WTC11 (cell line): ENCODE results near the gene GSC2. TPM values are rescaled to one million over a fixed set of nuclear protein-coding genes. Genes with fewer than 3 reads are reported as not detected.

Source experiments
- ATAC-seq: fragments of 200-7000 bp; cut with Tn5 transposase; 2 replicates; pipeline ENCODE4 v1.10.0; 2021; ENCODE audit warnings: mild to moderate bottlenecking, moderate library complexity
- CTCF ChIA-PET: fragments of 300-600 bp; sonication (Branson Sonifier 250); formaldehyde crosslinking; loops from one replicate; lab custom pipeline; 2021; ENCODE audit warnings: antibody characterized with exemption; lab: Charles Lee
- POLR2A ChIA-PET: fragments of 350-600 bp; sonication (Branson Sonifier 250); formaldehyde crosslinking; loops from one replicate; lab custom pipeline; 2021; ENCODE audit warnings: antibody characterized with exemption; lab: Charles Lee
- DNase-seq: peaks from one replicate; pipeline ENCODE4 v3.0.0; 2021; ENCODE audit warnings: low spot score
- H3K27ac Mint-ChIP-seq: 2 replicates; pipeline ENCODE4 v1.8.0; 2021; ENCODE audit warnings: mixed read lengths
- H3K27me3 Mint-ChIP-seq: 2 replicates; pipeline ENCODE4 v1.8.0; 2021; ENCODE audit warnings: low read depth, mild to moderate bottlenecking, moderate library complexity, mixed read lengths
- H3K36me3 Mint-ChIP-seq: 2 replicates; pipeline ENCODE4 v1.8.0; 2021; ENCODE audit warnings: mixed read lengths
- H3K4me1 Mint-ChIP-seq: 2 replicates; pipeline ENCODE4 v1.8.0; 2022; ENCODE audit warnings: mixed read lengths
- H3K4me3 Mint-ChIP-seq: 2 replicates; pipeline ENCODE4 v1.8.0; 2021; ENCODE audit warnings: mild to moderate bottlenecking, moderate library complexity, mixed read lengths
- H3K9me3 Mint-ChIP-seq: 2 replicates; pipeline ENCODE4 v1.8.0; 2021; ENCODE audit warnings: mixed read lengths
- E2F1 ChIP-seq: sonication (generic); formaldehyde crosslinking; IDR thresholded peaks from 2 replicates; pipeline ENCODE4 v1.8.0; 2022; ENCODE audit warnings: mild to moderate bottlenecking, missing genetic modification reagents
- E2F4 ChIP-seq: sonication (generic); formaldehyde crosslinking; IDR thresholded peaks from 2 replicates; pipeline ENCODE4 v1.8.1; 2022; ENCODE audit warnings: low read depth, mild to moderate bottlenecking, moderate library complexity, missing genetic modification reagents, borderline replicate concordance
- FOXK1 ChIP-seq: sonication (generic); formaldehyde crosslinking; IDR thresholded peaks from 2 replicates; pipeline ENCODE4 v1.8.0; 2022; ENCODE audit warnings: mild to moderate bottlenecking, moderate library complexity, missing genetic modification reagents
- GRHL2 ChIP-seq: fragments of 250-450 bp; sonication (Bioruptor Pico); IDR thresholded peaks from 2 replicates; pipeline ENCODE4 v1.8.0; 2022; ENCODE audit warnings: mild to moderate bottlenecking, moderate library complexity; ENCODE audit not compliant: insufficient replicate concordance, severe bottlenecking
- IRF1 ChIP-seq: sonication (generic); formaldehyde crosslinking; IDR thresholded peaks from 2 replicates; pipeline ENCODE4 v1.8.0; 2023; ENCODE audit warnings: missing genetic modification reagents
- NFE2L1 ChIP-seq: sonication (generic); formaldehyde crosslinking; IDR thresholded peaks from 2 replicates; pipeline ENCODE4 v1.8.1; 2023; ENCODE audit warnings: missing genetic modification reagents
- NR2C2 ChIP-seq: sonication (generic); formaldehyde crosslinking; IDR thresholded peaks from 2 replicates; pipeline ENCODE4 v1.8.0; 2022; ENCODE audit warnings: mild to moderate bottlenecking, missing genetic modification reagents
- PRRX2 ChIP-seq: fragments of 250-450 bp; sonication (Bioruptor Pico); IDR thresholded peaks from 2 replicates; pipeline ENCODE4 v1.8.0; 2021; ENCODE audit warnings: mild to moderate bottlenecking
- SMAD4 ChIP-seq: sonication (generic); formaldehyde crosslinking; IDR thresholded peaks from 2 replicates; pipeline ENCODE4 v1.8.0; 2022; ENCODE audit warnings: mild to moderate bottlenecking, missing genetic modification reagents
- ZNF281 ChIP-seq: sonication (generic); formaldehyde crosslinking; IDR thresholded peaks from 2 replicates; pipeline ENCODE4 v1.8.0; 2023; ENCODE audit warnings: mild to moderate bottlenecking, missing genetic modification reagents
- ZSCAN18 ChIP-seq: fragments of 250-450 bp; sonication (Bioruptor Pico); IDR thresholded peaks from 2 replicates; pipeline ENCODE4 v2.1.2; 2022; ENCODE audit warnings: mild to moderate bottlenecking, moderate library complexity
- total RNA-seq: library from RNA; stranded (reverse); gene quantifications from 3 replicates; pipeline ENCODE4 v1.2.3, GENCODE V29; 2021
- TF ChIP-seq, protein P1 (sequence below): sonication (generic); formaldehyde crosslinking; IDR thresholded peaks from 2 replicates; pipeline ENCODE4 v1.8.1; 2023; ENCODE audit warnings: mild to moderate bottlenecking, missing genetic modification reagents, moderate library complexity
- TF ChIP-seq, protein P2 (sequence below): sonication (generic); formaldehyde crosslinking; conservative IDR thresholded peaks from 2 replicates; pipeline ENCODE4 v1.8.1; 2023; ENCODE audit warnings: mild to moderate bottlenecking, low read depth, missing genetic modification reagents, moderate library complexity
- TF ChIP-seq, protein P3 (sequence below): sonication (generic); formaldehyde crosslinking; IDR thresholded peaks from 2 replicates; pipeline ENCODE4 v1.8.1; 2023; ENCODE audit warnings: mild to moderate bottlenecking, missing genetic modification reagents, moderate library complexity

GSC2 gene
- total RNA-seq, 1 experiment from 2014 or later = 0.68 TPM

DNA sequence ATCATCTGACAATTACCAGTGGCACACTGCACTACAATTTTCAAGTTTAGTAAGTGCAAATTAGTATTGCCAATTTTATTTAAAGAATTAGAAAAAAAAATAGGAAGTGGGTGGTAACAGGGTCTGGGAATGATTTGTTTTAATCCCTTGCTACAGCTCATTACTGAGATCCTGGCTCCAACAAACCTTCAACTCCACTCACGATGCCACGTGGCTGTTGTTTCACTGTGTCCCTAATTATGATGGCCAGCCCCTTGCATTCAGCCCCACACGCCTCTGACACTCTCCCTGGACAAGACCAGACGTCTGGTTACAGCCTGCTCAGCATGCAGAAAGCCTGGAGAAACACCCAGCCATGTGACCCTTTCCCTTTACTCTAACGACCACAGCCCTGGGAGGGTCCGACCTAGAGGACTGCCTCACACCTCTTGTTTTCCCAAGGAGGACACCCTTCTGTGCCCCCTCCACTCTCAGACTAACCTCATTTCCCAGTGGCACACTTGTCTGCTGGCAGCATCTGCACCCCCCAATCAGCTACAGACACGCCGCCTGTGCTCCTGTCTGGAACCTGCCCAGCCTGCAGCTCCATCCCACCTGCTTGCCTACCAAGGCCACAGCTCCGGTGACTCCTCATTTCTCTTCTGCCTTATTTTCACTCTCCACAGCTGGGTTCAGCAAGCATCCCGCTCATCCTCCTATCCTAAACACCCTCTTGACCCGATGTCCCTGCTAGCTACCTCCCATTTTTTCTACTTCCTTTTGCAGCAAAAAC is 46.9 kb upstream of the GSC2 start:
- DNase-seq (no peak), ATAC-seq (no peak)
- peaks cover 42% of the 10 kb centered on the region for H3K36me3 Mint-ChIP-seq
- ChIA-PET POLR2A (no interaction called here), CTCF (interaction anchor here (1.2 kb wide), 1 partner anchor 17 kb away, joined by 3 read pairs; no protein-coding TSS in a partner anchor)
- TF ChIP-seq E2F1 (CRISPR knock-in tag) (no peak), IRF1 (no peak), SMAD4 (CRISPR knock-in tag) (no peak), NR2C2 (CRISPR knock-in tag) (no peak), ZNF281 (CRISPR knock-in tag) (no peak), E2F4 (CRISPR knock-in tag) (no peak)
- TF ChIP-seq, protein P1, sequence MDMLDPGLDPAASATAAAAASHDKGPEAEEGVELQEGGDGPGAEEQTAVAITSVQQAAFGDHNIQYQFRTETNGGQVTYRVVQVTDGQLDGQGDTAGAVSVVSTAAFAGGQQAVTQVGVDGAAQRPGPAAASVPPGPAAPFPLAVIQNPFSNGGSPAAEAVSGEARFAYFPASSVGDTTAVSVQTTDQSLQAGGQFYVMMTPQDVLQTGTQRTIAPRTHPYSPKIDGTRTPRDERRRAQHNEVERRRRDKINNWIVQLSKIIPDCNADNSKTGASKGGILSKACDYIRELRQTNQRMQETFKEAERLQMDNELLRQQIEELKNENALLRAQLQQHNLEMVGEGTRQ (CRISPR knock-in tag) = no peak
- peaks cover 5% of the 10 kb centered on the region; the same call in 1 of the 2 replicates for H3K9me3 Mint-ChIP-seq
- no peak overlapping the region for H3K4me3 Mint-ChIP-seq
- H3K27ac Mint-ChIP-seq = peak overlapping the region; percentile 24; the same call in 1 of the 2 replicates
- H3K4me1 Mint-ChIP-seq = no peaks in the 10 kb centered on the region
- no peaks in the 10 kb centered on the region for H3K27me3 Mint-ChIP-seq

GRCh38 chr22:19195796-19196731 is 46.0 kb upstream of the GSC2 start:
- TF ChIP-seq NFE2L1 = no peak
- no peak for DNase-seq
- no peak overlapping the region for H3K4me3 Mint-ChIP-seq
- peaks cover 42% of the 10 kb centered on the region for H3K36me3 Mint-ChIP-seq
- no peaks in the 10 kb centered on the region for H3K4me1 Mint-ChIP-seq
- ATAC-seq = no peak
- H3K27me3 Mint-ChIP-seq = no peaks in the 10 kb centered on the region
- no peak overlapping the region for H3K27ac Mint-ChIP-seq
- peaks cover 5% of the 10 kb centered on the region; the same call in 1 of the 2 replicates for H3K9me3 Mint-ChIP-seq
- CTCF ChIA-PET = interaction anchor here (0.5 to 1.2 kb wide), 2 partner anchors 16 to 1921 kb away, joined by 3 to 5 read pairs; no protein-coding TSS in a partner anchor
- POLR2A ChIA-PET = interaction anchor here (0.6 kb wide), 1 partner anchor 1074 kb away, joined by 3 read pairs; no protein-coding TSS in a partner anchor

DNA sequence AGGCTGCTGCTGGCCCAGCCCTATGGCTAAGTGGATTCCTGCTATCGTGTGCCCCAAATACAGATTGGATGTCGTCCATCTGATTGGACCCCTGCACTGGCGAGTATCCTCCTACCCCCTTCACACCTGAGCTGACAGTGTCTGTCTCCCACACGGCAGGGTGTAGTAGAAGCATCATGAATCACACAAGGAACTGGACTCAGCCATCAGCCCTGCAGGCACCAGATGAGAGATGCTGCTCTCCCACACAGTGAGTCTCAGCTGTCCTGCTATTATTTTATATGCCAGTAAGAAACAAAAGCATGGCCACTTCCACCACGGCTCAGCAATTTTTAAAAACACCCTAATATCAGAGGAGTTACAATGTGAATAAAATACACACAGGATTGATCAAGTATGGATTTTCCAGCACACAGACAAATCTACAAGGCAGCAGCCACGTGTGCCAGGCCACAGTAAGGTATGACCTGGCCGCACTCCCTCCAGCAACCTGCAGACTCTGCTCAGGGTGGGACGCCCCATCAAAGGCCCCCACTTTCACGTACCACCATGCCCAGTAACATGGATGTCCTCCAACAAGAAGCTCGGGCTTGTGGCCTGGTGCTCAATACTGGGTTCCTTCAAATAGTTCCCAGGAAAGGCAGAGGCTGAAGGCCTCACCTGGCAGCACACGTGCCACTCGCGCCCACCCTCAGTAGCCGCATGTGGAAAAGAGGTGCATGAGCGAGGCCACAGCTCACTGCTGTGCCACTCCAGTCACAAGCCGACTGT is 44.9 kb upstream of the GSC2 start:
- Mint-ChIP-seq H3K36me3 (peaks cover 42% of the 10 kb centered on the region), H3K27me3 (no peaks in the 10 kb centered on the region), H3K27ac (no peak overlapping the region; the same call in 1 of the 2 replicates), H3K4me3 (no peak overlapping the region), H3K4me1 (no peaks in the 10 kb centered on the region), H3K9me3 (peaks cover 5% of the 10 kb centered on the region; the same call in 1 of the 2 replicates)
- DNase-seq = no peak
- ATAC-seq = no peak
- POLR2A ChIA-PET = no interaction called here
- CTCF ChIA-PET = interaction anchor here (0.6 to 1.0 kb wide), 3 partner anchors 15 to 76 kb away, joined by 3 read pairs; partner anchors contain the start of gene SLC25A1
- no peak for TF ChIP-seq ZSCAN18
- TF ChIP-seq GRHL2 = no peak
- TF ChIP-seq, protein P2, sequence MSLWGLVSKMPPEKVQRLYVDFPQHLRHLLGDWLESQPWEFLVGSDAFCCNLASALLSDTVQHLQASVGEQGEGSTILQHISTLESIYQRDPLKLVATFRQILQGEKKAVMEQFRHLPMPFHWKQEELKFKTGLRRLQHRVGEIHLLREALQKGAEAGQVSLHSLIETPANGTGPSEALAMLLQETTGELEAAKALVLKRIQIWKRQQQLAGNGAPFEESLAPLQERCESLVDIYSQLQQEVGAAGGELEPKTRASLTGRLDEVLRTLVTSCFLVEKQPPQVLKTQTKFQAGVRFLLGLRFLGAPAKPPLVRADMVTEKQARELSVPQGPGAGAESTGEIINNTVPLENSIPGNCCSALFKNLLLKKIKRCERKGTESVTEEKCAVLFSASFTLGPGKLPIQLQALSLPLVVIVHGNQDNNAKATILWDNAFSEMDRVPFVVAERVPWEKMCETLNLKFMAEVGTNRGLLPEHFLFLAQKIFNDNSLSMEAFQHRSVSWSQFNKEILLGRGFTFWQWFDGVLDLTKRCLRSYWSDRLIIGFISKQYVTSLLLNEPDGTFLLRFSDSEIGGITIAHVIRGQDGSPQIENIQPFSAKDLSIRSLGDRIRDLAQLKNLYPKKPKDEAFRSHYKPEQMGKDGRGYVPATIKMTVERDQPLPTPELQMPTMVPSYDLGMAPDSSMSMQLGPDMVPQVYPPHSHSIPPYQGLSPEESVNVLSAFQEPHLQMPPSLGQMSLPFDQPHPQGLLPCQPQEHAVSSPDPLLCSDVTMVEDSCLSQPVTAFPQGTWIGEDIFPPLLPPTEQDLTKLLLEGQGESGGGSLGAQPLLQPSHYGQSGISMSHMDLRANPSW = no peak
- TF ChIP-seq PRRX2 (CRISPR knock-in tag) = no peak
- TF ChIP-seq, protein P3, sequence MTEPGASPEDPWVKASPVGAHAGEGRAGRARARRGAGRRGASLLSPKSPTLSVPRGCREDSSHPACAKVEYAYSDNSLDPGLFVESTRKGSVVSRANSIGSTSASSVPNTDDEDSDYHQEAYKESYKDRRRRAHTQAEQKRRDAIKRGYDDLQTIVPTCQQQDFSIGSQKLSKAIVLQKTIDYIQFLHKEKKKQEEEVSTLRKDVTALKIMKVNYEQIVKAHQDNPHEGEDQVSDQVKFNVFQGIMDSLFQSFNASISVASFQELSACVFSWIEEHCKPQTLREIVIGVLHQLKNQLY (CRISPR knock-in tag) = no peak
- no peak for TF ChIP-seq FOXK1
